Neutrophil (primary cell): ENCODE data around the gene AMY1C.
"Not testable (repeated sequence)": the region's sequence is repeated elsewhere in the genome, so short reads cannot be mapped to it uniquely, and the experiment has no call there.

ENCODE experiments used
- H3K27ac ChIP-seq: fragments of 200-600 bp; sonication (generic); 2 replicates; pipeline ENCODE4 v1.5.1; 2016; ENCODE audit warnings: mild to moderate bottlenecking, moderate library complexity
- H3K27me3 ChIP-seq: fragments of 200-600 bp; sonication (generic); 2 replicates; pipeline ENCODE4 v1.6.0; 2016; ENCODE audit warnings: mild to moderate bottlenecking
- H3K36me3 ChIP-seq: fragments of 200-600 bp; sonication (generic); 2 replicates; pipeline ENCODE4 v1.5.1; 2017
- H3K4me1 ChIP-seq, 2 experiments: fragments of 200-600 bp in 1 of 2; sonication (generic) in 1 of 2; 1 replicate in 1 of 2; 2 replicates in 1 of 2; pipeline versions ENCODE4 v1.5.1 to v1.6.1; 2013 to 2016; ENCODE audit warnings: low read depth in 1 of 2, low read length in 1 of 2, mild to moderate bottlenecking in 1 of 2, moderate library complexity in 1 of 2; ENCODE audit not compliant: control insufficient read depth in 1 of 2, insufficient read depth in 1 of 2
- H3K4me3 ChIP-seq, 2 experiments: fragments of 200-600 bp in 1 of 2; sonication (generic) in 1 of 2; 1 replicate in 1 of 2; 2 replicates in 1 of 2; pipeline ENCODE4 v1.5.1; 2013 to 2016; ENCODE audit warnings: low read depth in 1 of 2, low read length in 1 of 2, mild to moderate bottlenecking in 1 of 2, moderate library complexity in 1 of 2
- H3K9me3 ChIP-seq: fragments of 200-600 bp; sonication (generic); 2 replicates; pipeline ENCODE4 v1.5.1; 2016

The AMY1C gene

DNA sequence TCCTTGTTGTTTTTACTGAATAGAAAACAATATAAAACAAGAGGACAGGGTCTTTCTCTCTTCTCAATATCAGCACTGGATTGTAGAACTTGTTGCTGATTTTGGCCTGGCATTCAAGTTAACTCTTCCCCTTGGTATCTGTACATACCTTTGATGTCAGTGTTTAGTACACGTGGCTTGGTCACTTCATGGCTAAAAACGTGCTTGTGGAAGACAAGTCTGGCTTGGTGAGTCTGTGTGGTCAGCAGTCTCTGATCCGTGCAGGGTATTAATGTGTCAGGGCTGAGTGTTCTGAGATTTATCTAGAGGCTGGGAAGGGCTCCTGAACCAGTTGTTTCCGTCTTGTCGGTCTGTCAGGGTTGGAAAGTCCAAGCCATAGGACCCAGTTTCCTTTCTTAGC lies at the start of gene AMY1C:
Gene AMY1C, plus strand, starts transcription at position 301 of the 400 bp plus-strand sequence. CDS start 572 bp downstream, outside the sequence.
- H3K36me3 ChIP-seq, H3K27ac ChIP-seq, H3K27me3 ChIP-seq, H3K4me3 ChIP-seq, H3K4me1 ChIP-seq, H3K9me3 ChIP-seq: not testable (repeated sequence)

DNA sequence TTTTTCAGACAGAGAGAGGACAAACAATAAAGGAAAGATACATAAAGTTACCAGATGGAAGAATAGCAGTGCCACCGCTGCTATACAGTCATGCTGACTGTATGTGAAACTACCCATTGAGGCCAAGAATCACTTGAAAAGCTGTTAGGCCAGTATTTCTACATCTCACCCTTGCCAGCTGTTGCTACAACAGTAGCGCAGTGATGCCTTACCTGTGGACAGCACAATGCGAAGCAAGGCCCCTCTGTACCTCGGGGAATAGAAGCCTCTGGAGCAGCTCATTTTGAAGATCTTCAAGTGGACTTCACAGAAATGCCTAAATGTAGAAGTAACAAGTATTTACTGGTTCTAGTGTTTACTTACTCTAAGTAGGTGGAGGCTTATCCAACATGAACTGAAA lies 49.0 kb upstream of the AMY1C start:
- not testable (repeated sequence) for H3K4me1 ChIP-seq, H3K4me3 ChIP-seq, H3K9me3 ChIP-seq, H3K36me3 ChIP-seq, H3K27ac ChIP-seq, H3K27me3 ChIP-seq

GRCh38 chr1:103701256-103701655 lies 48.4 kb upstream of the AMY1C start:
- not testable (repeated sequence) for H3K4me3 ChIP-seq, H3K4me1 ChIP-seq, H3K27me3 ChIP-seq, H3K9me3 ChIP-seq, H3K27ac ChIP-seq, H3K36me3 ChIP-seq

DNA sequence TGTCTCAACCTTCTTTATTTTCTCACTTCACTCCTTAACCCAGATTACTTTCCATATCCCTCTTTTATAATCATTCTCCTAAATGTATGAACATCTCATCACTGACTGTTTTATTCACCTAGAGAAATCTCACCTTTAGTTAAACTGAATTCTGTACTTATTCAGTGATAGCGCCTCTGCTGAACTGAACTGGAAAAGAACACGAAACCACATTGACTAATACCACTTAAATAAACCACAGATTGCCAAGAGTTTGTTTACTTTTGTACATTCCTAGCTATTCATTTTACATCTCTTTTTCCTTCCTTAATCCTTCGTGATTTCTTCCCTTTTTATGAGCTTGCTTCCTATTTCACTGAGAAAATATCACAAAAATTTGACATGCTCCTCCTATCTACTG lies 42.0 kb upstream of the AMY1C start:
- H3K36me3 ChIP-seq, H3K4me3 ChIP-seq, H3K9me3 ChIP-seq, H3K27ac ChIP-seq, H3K4me1 ChIP-seq, H3K27me3 ChIP-seq: not testable (repeated sequence)

DNA sequence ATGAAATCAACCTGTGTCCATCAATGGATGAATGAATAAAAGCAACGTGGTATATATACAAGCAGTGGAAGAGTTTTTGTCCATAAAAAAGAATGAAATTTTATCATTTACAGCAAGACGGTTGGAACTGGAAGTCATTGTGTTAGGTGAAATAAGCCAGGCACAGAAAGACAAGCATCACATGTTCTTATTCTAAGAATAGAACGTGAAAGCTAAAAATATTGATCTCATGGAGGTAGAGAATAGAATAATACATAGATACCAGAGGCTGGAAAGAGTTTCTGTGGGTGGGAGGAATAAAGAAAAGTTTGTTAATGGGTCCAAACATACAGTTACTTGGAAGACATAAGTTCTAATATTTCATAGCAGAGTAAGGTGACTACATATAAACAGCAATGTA lies 39.3 kb upstream of the AMY1C start:
- not testable (repeated sequence) for H3K4me1 ChIP-seq, H3K27ac ChIP-seq, H3K36me3 ChIP-seq, H3K4me3 ChIP-seq, H3K9me3 ChIP-seq, H3K27me3 ChIP-seq

DNA sequence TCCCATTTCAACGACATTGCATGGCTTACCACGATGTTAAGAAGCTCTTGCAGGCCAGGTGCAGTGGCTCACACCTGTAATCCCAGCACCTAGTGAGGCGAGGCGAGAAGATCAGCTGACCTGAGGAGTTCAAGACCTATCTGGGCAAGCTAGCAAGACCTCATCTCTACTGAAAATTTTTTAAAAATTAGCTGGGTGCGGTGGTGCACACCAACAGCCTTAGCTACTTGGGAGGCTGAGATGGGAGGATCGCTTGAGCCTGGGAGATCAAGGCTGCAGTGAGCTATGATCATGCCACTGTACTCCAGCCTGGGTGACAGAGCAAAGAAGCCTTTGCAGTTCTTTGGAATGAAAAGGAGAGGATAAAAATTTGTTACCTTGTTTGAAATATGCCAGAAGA lies 32.3 kb upstream of the AMY1C start:
- H3K36me3 ChIP-seq, H3K4me1 ChIP-seq, H3K27ac ChIP-seq, H3K27me3 ChIP-seq, H3K9me3 ChIP-seq, H3K4me3 ChIP-seq: not testable (repeated sequence)

DNA sequence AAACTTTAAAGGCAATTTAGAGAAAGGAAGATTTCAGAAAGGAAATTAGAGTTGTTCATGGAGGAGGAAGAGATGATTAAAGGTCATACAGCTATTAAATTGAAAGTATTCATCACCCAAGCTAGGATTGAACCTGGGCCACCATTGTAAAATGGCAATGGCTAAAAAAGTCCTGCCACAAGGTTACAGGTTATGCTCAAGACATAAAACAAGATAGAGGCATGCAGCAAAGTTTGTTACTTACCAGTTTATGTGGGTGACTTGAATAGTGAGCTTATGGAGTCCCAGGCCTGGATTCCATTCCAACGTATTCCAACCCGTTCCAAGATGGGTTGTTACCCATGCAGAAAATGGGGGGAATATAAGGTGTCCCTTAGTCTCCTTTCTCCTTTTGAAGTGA lies 28.2 kb upstream of the AMY1C start:
- not testable (repeated sequence) for H3K4me1 ChIP-seq, H3K36me3 ChIP-seq, H3K4me3 ChIP-seq, H3K9me3 ChIP-seq, H3K27ac ChIP-seq, H3K27me3 ChIP-seq

- H3K9me3 ChIP-seq, H3K36me3 ChIP-seq, H3K4me3 ChIP-seq, H3K27ac ChIP-seq, H3K27me3 ChIP-seq, H3K4me1 ChIP-seq: not testable (repeated sequence)
Measured at GRCh38 chr1:103735334-103735733, 14.4 kb upstream of the AMY1C start.

DNA sequence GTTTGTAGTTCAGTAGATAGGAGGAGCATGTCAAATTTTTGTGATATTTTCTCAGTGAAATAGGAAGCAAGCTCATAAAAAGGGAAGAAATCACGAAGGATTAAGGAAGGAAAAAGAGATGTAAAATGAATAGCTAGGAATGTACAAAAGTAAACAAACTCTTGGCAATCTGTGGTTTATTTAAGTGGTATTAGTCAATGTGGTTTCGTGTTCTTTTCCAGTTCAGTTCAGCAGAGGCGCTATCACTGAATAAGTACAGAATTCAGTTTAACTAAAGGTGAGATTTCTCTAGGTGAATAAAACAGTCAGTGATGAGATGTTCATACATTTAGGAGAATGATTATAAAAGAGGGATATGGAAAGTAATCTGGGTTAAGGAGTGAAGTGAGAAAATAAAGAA lies 11.7 kb upstream of the AMY1C start:
- H3K9me3 ChIP-seq, H3K4me1 ChIP-seq, H3K27me3 ChIP-seq, H3K4me3 ChIP-seq, H3K27ac ChIP-seq, H3K36me3 ChIP-seq: not testable (repeated sequence)

GRCh38 chr1:103744449-103744848 lies 5.2 kb upstream of the AMY1C start:
- H3K4me1 ChIP-seq, H3K9me3 ChIP-seq, H3K36me3 ChIP-seq, H3K27ac ChIP-seq, H3K4me3 ChIP-seq, H3K27me3 ChIP-seq: not testable (repeated sequence)

GRCh38 chr1:103745040-103745439 lies 4.7 kb upstream of the AMY1C start:
- not testable (repeated sequence) for H3K4me3 ChIP-seq, H3K36me3 ChIP-seq, H3K27ac ChIP-seq, H3K4me1 ChIP-seq, H3K27me3 ChIP-seq, H3K9me3 ChIP-seq

DNA sequence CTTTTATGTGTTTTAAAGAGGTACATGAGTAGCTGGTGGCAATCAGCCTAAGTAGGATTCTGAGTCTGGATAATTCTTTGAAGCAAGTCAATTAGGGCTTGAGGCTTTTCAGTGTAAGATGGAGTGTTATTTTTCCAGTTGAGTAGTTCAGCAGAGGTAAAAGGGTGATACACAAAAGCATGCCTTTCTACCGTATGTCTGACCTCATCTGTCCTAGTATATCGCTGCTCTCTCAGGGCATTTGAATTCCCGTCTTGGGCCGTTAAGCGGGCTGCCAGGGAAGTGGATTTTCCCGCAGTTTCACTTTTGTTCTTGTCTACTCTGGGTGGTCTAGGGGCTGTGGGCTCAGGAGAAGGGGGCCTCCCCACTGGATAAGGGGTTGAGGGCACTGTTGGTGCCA lies 1.4 kb upstream of the AMY1C start:
- H3K36me3 ChIP-seq, H3K9me3 ChIP-seq, H3K27me3 ChIP-seq, H3K4me1 ChIP-seq, H3K4me3 ChIP-seq, H3K27ac ChIP-seq: not testable (repeated sequence)
